K562 (cell line): ENCODE results near the gene ABHD4. TPM values are rescaled to one million over a fixed set of nuclear protein-coding genes. Genes with fewer than 3 reads are reported as not detected.

ENCODE experiments used
- ATF2 ChIP-seq: sonication (generic); formaldehyde crosslinking; IDR thresholded peaks from 2 replicates; pipeline ENCODE4 v1.8.1; 2022; ENCODE audit warnings: missing genetic modification reagents
- ATF7 ChIP-seq: fragments of 450-650 bp; IDR thresholded peaks from 2 replicates; pipeline ENCODE4 v1.7.1; 2014; ENCODE audit warnings: mild to moderate bottlenecking, moderate library complexity
- BACH1 ChIP-seq: fragments of 200-800 bp; sonication (Bioruptor generic); IDR thresholded peaks from 2 replicates; pipeline ENCODE4 v1.6.1; 2016; ENCODE audit warnings: missing genetic modification characterization, missing compliant biosample characterization
- CREB1 ChIP-seq, 2 experiments: sonication (generic) in 1 of 2; formaldehyde crosslinking in 1 of 2; IDR thresholded peaks; 2 replicates each; pipeline versions ENCODE4 v1.6.1 to v1.8.0; 2012 to 2022; ENCODE audit warnings: inconsistent platforms in 1 of 2, mild to moderate bottlenecking in 1 of 2, missing genetic modification reagents in 1 of 2, moderate library complexity in 1 of 2
- GATA2 ChIP-seq: sonication (generic); formaldehyde crosslinking; IDR thresholded peaks from 2 replicates; pipeline ENCODE4 v1.4.0; 2020; ENCODE audit warnings: mild to moderate bottlenecking, missing genetic modification reagents
- PHF20 ChIP-seq: fragments of 450-650 bp; IDR thresholded peaks from 2 replicates; pipeline ENCODE4 v1.6.1; 2018; ENCODE audit not compliant: partially characterized antibody
- RBM15 ChIP-seq: fragments of 200-400 bp; formaldehyde crosslinking; IDR thresholded peaks from 2 replicates; pipeline ENCODE4 v1.6.1; 2018; ENCODE audit warnings: mild to moderate bottlenecking, low read length, moderate library complexity; ENCODE audit not compliant: insufficient read depth
- SAP30 ChIP-seq: fragments of 200-600 bp; sonication (generic); IDR thresholded peaks from 2 replicates; pipeline ENCODE4 v1.6.1; 2012; ENCODE audit warnings: borderline replicate concordance, low read depth, mild to moderate bottlenecking, moderate library complexity, low read length, control low read depth, inconsistent platforms; ENCODE audit not compliant: insufficient read depth, poor library complexity, severe bottlenecking
- XRCC5 ChIP-seq: fragments of 200-400 bp; formaldehyde crosslinking; IDR thresholded peaks from 2 replicates; pipeline ENCODE4 v1.6.1; 2017; ENCODE audit warnings: low read depth, mild to moderate bottlenecking, low read length
- ZBTB17 ChIP-seq: fragments of 450-650 bp; formaldehyde crosslinking; IDR thresholded peaks from 2 replicates; pipeline ENCODE4 v1.4.0; 2020; ENCODE audit warnings: mild to moderate bottlenecking
- ZNF146 ChIP-seq: IDR thresholded peaks from one replicate; pipeline ENCODE4 v1.6.1; 2018; ENCODE audit warnings: missing compliant biosample characterization; ENCODE audit not compliant: unreplicated experiment
- ZNF175 ChIP-seq: fragments of 200-800 bp; sonication (Bioruptor generic); IDR thresholded peaks from 2 replicates; pipeline ENCODE4 v1.6.1; 2016; ENCODE audit warnings: low read depth, mild to moderate bottlenecking, missing genetic modification characterization, missing compliant biosample characterization
- ZNF3 ChIP-seq: fragments of 250-450 bp; sonication (Bioruptor Pico); IDR thresholded peaks from 2 replicates; pipeline ENCODE4 v1.5.0; 2021; ENCODE audit warnings: mild to moderate bottlenecking, moderate library complexity
- ZNF407 ChIP-seq: fragments of 450-650 bp; IDR thresholded peaks from 2 replicates; pipeline ENCODE4 v1.6.1; 2016; ENCODE audit warnings: low read depth
- ZNF77 ChIP-seq: fragments of 250-450 bp; sonication (Bioruptor Pico); IDR thresholded peaks from 2 replicates; pipeline ENCODE4 v1.5.0; 2020
- ZNF778 ChIP-seq: fragments of 450-650 bp; formaldehyde crosslinking; IDR thresholded peaks from 2 replicates; pipeline ENCODE4 v1.4.0; 2020; ENCODE audit warnings: mild to moderate bottlenecking, moderate library complexity
- polyA plus RNA-seq, 8 experiments: library from polyadenylated mRNA; depleted of rRNA in 4 of 8; stranded (reverse) in 5 of 8; unstranded in 3 of 8; fragments of >200 nt; fragmentation: Nextera tagmentation in 2 of 8; fragmentation: Illumina TruSeq in 1 of 8; extraction: Ambion mirVana in 2 of 8; extraction: Trizol in 1 of 8; gene quantifications; 2 replicates each; pipeline versions ENCODE4 v1.2.1 to v1.2.3, GENCODE V29; 2011 to 2014; ENCODE audit warnings: inconsistent platforms in 1 of 8, missing spikeins in 1 of 8
- total RNA-seq, 7 experiments: library from RNA; depleted of rRNA in 6 of 7; stranded (reverse); fragments of >200 nt in 6 of 7; fragmentation: Illumina TruSeq in 2 of 7; extraction: Trizol in 2 of 7; gene quantifications; 2 replicates each; pipeline versions ENCODE4 v1.2.1 to v1.2.3, GENCODE V29; 2011 to 2021; ENCODE audit warnings: low replicate concordance in 1 of 7

The ABHD4 gene
- total and polyA plus RNA-seq, 9 of the 15 experiments (the other 6 are each of a cell fraction or from before 2014, with no cell fraction given) = 3.6 to 12.0 (median 7.2) TPM

GRCh38 chr14:22556021-22556989 is 41.8 kb upstream of the ABHD4 start (continued):
- TF ChIP-seq ZNF407 (no peak), ZNF175 (CRISPR knock-in tag) (peak; percentile 23; the same call in 1 of the 2 replicates), ZNF3 (CRISPR knock-in tag) (no peak), XRCC5 (peak; percentile 25; the same call in 1 of the 2 replicates), SAP30 (no peak), RBM15 (no peak), ZNF146 (CRISPR knock-in tag) (no peak), ATF2 (CRISPR knock-in tag) (peak; percentile 83; the same call in 1 of the 2 replicates), ZNF77 (CRISPR knock-in tag) (no peak), GATA2 (CRISPR knock-in tag) (no peak), CREB1 (IDR thresholded peaks at IDR 0.05) (peak; percentile 55), CREB1 (CRISPR knock-in tag; IDR thresholded peaks at IDR 0.05) (0 out of 2 replicates have a peak, but pooled peaks have one; percentile 40), ZNF778 (CRISPR knock-in tag) (no peak), ATF7 (peak; percentile 97), ZBTB17 (CRISPR knock-in tag) (no peak; the same call in 1 of the 2 replicates), PHF20 (no peak), BACH1 (tag) (peak; percentile 52; the same call in 1 of the 2 replicates)
